ENCODE data around the gene H1-8. TPM values are rescaled to one million over a fixed set of nuclear protein-coding genes. Genes with fewer than 3 reads are reported as not detected.

H1-8 gene
- not detected in 2 replicates for total RNA-seq

GRCh38 chr3:129543156-129543790, at the start of gene H1-8:
Gene H1-8 (plus strand): TSS chr3:129543175. CDS start chr3:129543219, 44 bp downstream.

GRCh38 chr3:129528589-129529100, 14.3 kb upstream of the H1-8 start, which contains the start of gene RHO:
Gene RHO (plus strand): TSS chr3:129528639. CDS start chr3:129528734, 95 bp downstream.

Other genes with a start within 250 kb of the H1-8 start
- 0.03 and 0.07 TPM in 2 replicates for gene EFCAB12, start 114.5 kb upstream of the H1-8 start, total RNA-seq
- gene MBD4, start 103.2 kb upstream of the H1-8 start, total RNA-seq, result 21.9 and 22.6 TPM in 2 replicates
- 26.6 and 32.1 TPM in 2 replicates for gene IFT122, start 103.0 kb upstream of the H1-8 start, total RNA-seq
- gene RHO, start 14.5 kb upstream of the H1-8 start, total RNA-seq, result not detected in 2 replicates
- 316 and 444 TPM in 2 replicates for gene PLXND1, start 63.5 kb downstream of the H1-8 start, total RNA-seq